Caki2 (cell line): ENCODE results near the gene BCL2L12. TPM values are rescaled to one million over a fixed set of nuclear protein-coding genes. Genes with fewer than 3 reads are reported as not detected.

Source experiments
- DNase-seq: peaks from one replicate; pipeline ENCODE4 v3.0.0-alpha.2; 2015; ENCODE audit warnings: low read depth
- in situ Hi-C: cut with HindIII; loops from 2 replicates; pipeline ENCODE4 v1.10.0; 2016; ENCODE audit warnings: low sequenced_read_pairs, low pct_unique_long_range_greater_than_20kb, mixed read lengths
- total RNA-seq: library from RNA; depleted of rRNA; stranded (reverse); fragments of >200 nt; shearing (Covaris generic); gene quantifications from 2 replicates; pipeline ENCODE4 v1.2.3, GENCODE V29; 2014; ENCODE audit warnings: low replicate concordance

Gene BCL2L12
- total RNA-seq, 1 experiment from 2014 or later = 3.0 TPM

DNA sequence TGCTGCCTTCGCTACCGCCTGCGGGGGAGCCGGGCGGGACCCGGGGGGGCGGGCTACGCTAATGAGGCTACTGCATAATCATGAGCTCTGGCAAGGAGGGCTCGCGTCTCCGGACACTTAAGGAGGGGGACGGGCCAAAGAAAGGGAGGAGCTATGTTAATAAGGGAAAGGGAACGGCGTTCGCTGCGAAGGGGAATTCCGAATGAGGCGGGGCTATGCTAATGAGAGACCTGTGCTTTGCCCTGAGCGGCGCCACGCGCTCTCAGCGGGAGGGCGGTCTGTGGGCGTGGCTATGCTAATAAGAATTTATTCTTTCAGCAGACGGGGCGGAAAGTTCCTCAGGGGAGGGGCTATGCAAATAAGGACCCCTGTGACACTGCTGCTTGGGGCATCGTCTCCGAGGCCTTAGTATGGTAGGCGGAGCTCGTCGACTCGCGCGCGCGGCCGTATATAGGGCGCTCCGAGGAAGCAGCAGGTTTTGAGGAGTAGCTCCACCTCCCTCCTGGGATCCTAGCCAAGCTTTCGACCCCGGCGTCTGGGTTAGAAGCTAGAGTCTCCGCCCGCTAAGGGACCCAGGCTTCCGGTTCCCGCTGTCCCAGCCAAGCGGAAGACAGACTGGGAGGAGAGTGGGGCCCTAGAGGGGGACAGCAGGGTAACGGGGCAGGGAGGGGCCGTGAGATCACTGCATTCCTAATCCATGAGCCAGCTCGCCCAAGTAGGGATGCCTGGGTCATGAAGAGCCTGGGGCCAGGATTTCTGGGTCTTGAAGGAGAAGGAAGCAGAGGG lies 25.4 kb upstream of the BCL2L12 start, which contains the start of gene RRAS:
Gene RRAS (minus strand): TSS at position 31 of the 786 bp plus-strand sequence. CDS start 45 bp downstream, outside the sequence.
- DNase-seq = peak; percentile 100
- in situ Hi-C loops = no loop called here

GRCh38 chr19:49641688-49642491 lies 23.8 kb upstream of the BCL2L12 start, which contains the start of gene SCAF1:
TSS of gene SCAF1 (plus strand) at chr19:49642209. CDS start at chr19:49645027, 2,818 bp downstream.
- in situ Hi-C loops = no loop called here

DNA sequence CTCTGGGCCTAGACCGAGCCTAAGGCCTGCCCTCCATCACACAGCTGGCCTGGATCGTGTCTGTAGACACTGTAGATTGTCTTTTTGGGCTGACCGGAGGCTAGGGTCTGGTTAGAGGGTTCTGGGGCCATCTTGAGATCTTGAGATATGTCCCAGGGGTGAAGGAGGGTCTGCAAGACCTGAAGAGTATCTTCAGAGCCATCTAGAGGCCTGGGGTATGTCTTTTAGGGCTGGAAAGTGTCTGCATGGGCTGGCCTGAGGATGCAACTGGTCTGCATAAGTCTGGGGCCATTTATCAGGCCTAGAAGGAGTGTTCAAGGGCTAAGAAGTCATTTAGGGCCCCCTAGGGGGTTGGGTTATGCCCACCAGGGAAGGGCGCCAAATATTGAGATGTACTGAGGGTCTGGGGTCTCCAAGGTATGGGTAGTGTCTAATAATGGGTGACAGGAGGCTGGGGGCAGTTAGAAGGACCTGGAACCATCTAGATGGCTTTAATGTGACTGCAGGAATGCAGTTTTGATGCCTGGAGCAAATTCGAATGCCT lies 23.2 kb upstream of the BCL2L12 start:
- DNase-seq = no peak
- in situ Hi-C loops = no loop called here

More at GRCh38 chr19:49641688-49642491, 23.8 kb upstream of the BCL2L12 start, which contains the start of gene SCAF1:
- DNase-seq = peak; percentile 100

DNA sequence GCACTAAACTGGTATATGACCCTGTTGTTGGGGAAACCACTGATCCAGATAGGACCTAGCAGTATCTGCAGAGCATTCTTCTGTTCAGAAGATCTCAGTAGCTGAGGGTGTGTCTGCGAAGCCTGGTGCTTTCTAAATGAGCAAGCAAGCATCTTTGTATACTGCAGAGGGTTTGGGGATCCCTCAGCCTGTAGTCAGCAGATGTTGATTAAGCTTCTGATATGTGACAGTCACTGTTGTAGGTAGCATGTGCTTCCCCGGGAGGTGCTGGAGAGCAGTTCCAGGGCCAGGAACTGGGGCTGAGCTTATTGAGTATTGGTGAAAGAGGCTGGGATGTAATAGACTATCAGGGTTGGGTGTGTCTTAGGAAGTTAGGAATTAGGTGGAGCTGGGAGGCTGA lies 22.3 kb upstream of the BCL2L12 start:
- in situ Hi-C loops = no loop called here
- no peak for DNase-seq

- in situ Hi-C loops = no loop called here
- no peak for DNase-seq
These were observed 20.1 kb upstream of the BCL2L12 start for GRCh38 chr19:49645592-49645991.

DNA sequence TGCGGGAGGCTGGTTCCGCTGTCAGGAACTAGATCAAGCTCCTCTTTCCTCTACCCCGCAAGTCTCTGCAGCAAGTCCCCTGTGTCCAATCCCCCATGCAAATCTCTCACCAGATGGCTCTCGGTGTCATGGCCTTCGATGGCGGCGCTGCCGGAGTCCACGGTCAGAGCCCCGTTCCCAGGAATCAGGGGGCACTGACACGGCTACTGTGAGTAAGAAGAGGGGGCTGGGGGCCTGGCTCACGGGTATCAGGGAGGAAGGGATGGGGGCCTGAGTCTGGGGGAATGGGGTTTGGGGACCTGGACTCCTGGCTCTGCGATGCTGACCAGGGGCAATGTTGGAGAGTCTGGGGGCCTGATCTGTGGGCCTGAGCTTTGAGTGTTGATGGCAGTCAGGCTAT lies 19.7 kb upstream of the BCL2L12 start:
- no peak for DNase-seq
- in situ Hi-C loops = no loop called here

DNA sequence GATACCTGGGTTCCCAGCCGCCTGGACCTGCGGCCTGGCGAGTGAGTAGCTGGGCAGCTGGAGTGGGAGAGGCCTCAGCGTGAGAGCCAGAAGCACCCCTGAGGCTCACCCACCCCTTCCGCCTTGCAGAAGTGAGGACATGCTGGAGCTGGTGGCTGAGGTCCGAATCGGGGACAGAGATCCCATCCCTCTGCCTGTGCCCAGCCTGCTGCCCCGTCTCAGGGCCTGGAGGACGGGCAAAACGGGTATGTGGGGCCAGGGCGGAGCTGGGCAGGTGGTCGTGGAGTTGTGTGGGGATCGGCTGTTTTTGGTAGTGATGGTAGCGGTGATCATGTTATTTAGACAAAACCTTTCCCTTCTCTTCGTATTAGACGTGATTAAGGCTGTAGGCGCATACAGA lies 19.1 kb upstream of the BCL2L12 start:
- DNase-seq = no peak
- in situ Hi-C loops = no loop called here

DNA sequence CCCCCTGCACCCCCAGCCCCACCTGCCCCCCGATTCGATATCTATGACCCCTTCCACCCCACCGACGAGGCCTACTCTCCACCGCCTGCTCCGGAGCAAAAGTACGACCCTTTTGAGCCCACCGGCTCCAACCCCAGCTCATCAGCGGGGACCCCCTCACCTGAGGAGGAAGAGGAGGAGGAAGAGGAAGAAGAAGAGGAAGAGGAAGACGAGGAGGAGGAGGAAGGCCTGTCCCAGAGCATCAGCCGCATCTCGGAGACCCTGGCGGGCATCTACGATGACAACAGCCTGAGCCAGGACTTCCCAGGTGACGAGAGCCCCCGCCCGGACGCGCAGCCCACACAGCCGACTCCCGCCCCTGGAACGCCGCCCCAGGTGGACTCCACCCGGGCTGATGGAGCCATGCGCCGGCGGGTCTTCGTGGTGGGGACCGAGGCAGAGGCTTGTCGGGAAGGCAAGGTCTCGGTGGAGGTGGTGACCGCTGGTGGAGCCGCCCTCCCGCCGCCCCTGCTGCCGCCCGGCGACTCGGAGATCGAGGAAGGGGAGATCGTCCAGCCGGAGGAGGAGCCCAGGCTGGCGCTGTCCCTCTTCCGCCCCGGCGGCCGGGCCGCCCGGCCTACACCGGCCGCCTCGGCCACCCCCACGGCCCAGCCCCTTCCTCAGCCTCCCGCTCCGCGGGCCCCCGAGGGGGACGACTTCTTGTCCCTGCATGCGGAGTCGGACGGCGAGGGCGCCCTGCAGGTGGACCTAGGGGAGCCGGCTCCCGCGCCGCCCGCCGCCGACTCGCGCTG lies 14.5 kb upstream of the BCL2L12 start:
- in situ Hi-C loops = no loop called here
- no peak for DNase-seq

- in situ Hi-C loops = no loop called here
- no peak for DNase-seq
These were observed 13.7 kb upstream of the BCL2L12 start for GRCh38 chr19:49651820-49652550.

DNA sequence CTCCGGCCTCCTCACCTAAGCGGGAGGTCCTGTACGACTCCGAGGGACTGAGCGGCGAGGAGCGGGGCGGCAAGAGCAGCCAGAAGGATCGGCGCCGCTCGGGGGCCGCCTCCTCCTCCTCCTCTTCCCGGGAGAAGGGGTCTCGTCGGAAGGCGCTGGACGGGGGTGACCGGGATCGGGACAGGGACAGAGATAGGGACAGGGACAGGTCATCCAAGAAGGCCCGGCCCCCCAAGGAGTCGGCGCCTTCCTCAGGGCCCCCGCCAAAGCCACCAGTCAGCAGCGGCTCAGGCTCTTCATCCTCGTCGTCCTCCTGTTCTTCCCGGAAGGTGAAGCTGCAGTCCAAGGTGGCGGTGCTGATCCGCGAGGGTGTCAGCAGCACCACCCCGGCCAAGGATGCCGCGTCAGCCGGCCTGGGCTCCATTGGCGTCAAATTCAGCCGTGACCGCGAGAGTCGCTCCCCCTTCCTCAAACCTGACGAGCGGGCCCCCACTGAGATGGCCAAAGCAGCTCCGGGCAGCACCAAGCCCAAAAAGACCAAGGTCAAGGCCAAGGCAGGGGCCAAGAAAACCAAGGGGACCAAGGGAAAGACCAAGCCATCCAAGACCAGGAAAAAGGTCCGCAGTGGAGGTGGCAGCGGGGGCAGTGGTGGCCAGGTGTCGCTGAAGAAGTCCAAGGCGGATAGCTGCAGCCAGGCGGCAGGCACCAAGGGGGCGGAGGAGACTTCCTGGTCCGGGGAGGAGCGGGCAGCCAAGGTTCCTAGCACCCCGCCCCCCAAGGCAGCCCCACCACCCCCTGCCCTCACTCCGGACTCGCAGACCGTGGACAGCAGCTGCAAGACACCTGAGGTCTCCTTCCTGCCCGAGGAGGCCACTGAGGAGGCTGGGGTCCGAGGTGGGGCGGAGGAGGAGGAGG lies 12.9 kb upstream of the BCL2L12 start:
- no peak for DNase-seq
- in situ Hi-C loops = no loop called here

DNA sequence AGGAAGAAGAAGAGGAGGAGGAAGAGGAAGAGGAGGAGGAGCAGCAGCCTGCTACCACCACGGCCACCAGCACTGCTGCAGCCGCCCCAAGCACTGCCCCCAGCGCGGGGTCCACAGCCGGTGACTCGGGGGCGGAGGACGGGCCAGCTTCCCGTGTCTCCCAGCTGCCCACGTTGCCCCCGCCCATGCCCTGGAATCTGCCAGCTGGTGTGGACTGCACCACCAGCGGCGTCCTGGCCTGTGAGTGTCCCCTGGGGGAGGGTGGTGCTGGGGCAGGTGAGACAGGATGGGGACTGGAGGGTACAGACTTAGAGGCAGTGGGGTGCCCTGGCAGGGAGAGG lies 12.3 kb upstream of the BCL2L12 start:
- in situ Hi-C loops = no loop called here
- DNase-seq = no peak

- DNase-seq = no peak
- in situ Hi-C loops = no loop called here
These were observed 11.2 kb upstream of the BCL2L12 start for GRCh38 chr19:49654581-49654980.

GRCh38 chr19:49655570-49656455 lies 9.9 kb upstream of the BCL2L12 start:
- in situ Hi-C loops = no loop called here
- no peak for DNase-seq

DNA sequence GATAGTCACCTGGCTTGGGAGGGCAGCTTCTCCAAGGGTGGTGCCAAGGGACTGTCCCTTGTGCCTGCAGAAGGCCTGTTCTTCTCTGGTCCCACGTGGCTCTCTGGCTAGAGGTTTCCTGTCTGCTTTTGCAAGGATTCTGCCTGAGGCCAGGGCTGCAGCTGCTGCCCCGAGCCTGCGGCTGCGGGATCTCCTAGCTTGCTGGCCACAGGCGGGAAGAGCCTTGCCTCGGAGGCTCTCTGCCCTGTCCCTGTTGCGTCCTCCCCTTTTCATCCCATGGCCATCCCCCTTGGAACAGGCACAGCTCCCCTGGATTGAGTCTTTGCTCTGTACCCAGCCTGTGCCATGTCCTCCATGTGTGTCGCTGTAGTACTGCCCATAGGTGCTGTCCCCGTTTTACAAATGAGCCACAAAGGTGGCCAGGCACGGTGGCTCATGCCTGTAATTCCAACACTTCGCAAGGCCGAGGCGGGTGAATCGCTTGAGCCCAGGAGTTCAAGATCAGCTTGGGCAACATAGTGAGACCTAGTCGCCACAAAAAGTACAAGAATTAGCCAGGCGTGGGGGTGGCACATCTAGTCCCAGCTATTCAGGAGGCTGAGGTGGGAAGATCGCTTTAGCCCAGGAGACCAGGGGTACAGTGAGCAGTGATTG lies 9.2 kb upstream of the BCL2L12 start:
- in situ Hi-C loops = no loop called here
- DNase-seq = no peak

DNA sequence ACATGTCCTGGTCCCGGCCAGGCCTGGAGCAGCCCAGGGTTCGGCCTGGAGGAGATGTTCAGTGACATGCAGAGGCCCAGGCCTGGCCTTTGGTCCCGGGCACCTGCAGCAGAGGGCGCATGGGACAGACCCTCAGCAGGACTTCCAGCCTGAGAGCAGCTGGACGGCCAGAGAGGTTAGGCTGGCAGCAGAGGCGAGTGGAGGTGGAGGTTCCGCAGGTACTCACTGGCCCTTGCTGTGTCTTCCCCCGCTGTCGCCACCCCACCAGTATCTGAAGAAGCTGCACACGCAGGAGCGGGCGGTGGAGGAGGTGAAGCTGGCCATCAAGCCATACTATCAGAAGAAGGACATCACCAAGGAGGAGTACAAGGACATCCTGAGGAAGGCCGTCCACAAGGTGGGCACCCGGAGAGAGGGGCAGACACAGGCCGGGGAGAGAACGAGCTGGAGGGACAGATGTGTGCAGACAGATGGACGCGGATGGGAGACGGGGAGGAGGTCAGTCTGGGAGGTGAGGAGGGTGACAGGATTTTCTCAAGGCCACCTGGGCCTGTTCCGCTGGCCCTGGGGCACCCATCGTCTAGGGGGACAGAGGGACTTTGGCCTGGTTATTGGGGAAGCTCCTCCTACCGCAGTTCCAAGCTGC lies 8.1 kb upstream of the BCL2L12 start:
- DNase-seq = no peak
- in situ Hi-C loops = no loop called here
